ENCODE data around the gene DOCK4. TPM values are rescaled to one million over a fixed set of nuclear protein-coding genes. Genes with fewer than 3 reads are reported as not detected.

DOCK4 gene
- total and polyA plus RNA-seq, 2 of the 8 experiments (the other 6 are each of a cell fraction or from before 2014, with no cell fraction given): 5.1 to 23.6 TPM

DNA sequence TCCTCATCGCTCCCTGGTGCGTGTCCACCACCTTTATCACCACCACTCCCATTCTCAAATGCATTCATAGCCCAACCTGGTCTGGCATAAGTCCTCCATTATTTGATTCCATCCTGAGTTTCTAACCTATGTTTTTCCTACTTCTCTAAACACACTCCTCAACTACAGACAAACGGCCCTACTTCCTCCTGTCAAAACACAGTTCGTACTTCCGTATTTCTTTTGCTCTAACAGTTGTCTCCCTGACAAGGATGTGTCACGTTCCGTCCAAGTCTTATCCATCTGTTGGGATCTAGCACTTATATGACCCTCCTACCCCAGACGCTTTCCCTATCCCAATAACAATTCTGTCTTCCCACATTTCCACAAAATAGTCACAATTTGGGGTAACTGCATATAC lies 46.8 kb downstream of the DOCK4 start (continued):
- TF ChIP-seq GTF2F1 (IDR thresholded peaks at IDR 0.05; ENCODE audit: borderline replicate concordance, low read depth, low read length) (no peak), BRCA1 (IDR thresholded peaks at IDR 0.05; ENCODE audit: low read depth, low read length) (no peak), ZNF274 (IDR thresholded peaks at IDR 0.05; ENCODE audit: borderline replicate concordance, extremely low read depth, low read length) (no peak), CREB1 (IDR thresholded peaks at IDR 0.05) (no peak), EZH2 (IDR thresholded peaks at IDR 0.05; ENCODE audit: low read depth, low read length, severe bottlenecking) (no peak), YY1 (IDR thresholded peaks at IDR 0.05; ENCODE audit: low read depth, low read length) (no peak), NRF1 (IDR thresholded peaks at IDR 0.05; ENCODE audit: low read depth, low read length) (no peak), CTBP2 (IDR thresholded peaks at IDR 0.05; ENCODE audit: borderline replicate concordance, insufficient read depth, insufficient read length, low read length) (no peak)
- TF ChIP-seq, protein P1, sequence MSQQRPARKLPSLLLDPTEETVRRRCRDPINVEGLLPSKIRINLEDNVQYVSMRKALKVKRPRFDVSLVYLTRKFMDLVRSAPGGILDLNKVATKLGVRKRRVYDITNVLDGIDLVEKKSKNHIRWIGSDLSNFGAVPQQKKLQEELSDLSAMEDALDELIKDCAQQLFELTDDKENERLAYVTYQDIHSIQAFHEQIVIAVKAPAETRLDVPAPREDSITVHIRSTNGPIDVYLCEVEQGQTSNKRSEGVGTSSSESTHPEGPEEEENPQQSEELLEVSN (IDR thresholded peaks at IDR 0.05): no peak

Measured in H1 (cell line).